Measurements from ENCODE around the gene NSL1. TPM values are rescaled to one million over a fixed set of nuclear protein-coding genes. Genes with fewer than 3 reads are reported as not detected.

The NSL1 gene
- total and polyA plus RNA-seq, 9 of the 15 experiments (the other 6 are each of a cell fraction or from before 2014, with no cell fraction given), result 53.5 to 108 (median 59.1) TPM

DNA sequence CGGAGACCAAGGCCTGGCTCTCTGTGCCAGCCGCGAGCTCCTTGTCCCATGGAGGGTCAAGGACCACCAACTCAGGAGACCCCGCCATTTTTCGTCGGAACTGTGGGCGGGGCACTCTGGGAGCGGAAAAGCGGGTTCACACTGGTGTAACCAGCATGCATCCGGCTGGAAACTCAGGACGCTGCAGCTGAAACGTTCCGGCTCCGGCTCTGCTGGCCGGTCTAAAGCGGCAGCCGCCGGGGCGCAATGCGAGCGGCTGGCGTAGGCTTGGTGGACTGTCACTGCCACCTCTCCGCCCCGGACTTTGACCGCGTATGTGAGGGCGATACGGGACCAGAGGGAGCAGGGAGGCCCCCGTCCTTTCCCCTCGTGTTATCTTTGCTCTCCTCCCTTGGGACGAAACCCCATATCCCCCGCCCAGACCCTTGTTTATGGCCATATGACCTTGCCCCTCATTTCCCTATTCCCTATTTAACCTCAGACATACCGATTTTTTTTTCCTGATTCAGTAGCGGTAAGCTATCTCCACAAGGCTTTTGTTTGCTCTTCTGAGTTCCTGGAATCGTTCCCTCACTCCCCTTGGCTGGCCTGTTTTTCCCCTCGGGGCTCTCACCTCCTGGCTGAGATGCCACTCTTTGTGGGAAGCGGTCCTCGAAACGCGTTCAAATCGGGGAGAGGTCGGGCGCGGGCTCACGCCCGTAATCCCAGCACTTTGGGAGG, at the start of gene NSL1, which contains the start of gene TATDN3 (continued):
- TF ChIP-seq, protein P1, sequence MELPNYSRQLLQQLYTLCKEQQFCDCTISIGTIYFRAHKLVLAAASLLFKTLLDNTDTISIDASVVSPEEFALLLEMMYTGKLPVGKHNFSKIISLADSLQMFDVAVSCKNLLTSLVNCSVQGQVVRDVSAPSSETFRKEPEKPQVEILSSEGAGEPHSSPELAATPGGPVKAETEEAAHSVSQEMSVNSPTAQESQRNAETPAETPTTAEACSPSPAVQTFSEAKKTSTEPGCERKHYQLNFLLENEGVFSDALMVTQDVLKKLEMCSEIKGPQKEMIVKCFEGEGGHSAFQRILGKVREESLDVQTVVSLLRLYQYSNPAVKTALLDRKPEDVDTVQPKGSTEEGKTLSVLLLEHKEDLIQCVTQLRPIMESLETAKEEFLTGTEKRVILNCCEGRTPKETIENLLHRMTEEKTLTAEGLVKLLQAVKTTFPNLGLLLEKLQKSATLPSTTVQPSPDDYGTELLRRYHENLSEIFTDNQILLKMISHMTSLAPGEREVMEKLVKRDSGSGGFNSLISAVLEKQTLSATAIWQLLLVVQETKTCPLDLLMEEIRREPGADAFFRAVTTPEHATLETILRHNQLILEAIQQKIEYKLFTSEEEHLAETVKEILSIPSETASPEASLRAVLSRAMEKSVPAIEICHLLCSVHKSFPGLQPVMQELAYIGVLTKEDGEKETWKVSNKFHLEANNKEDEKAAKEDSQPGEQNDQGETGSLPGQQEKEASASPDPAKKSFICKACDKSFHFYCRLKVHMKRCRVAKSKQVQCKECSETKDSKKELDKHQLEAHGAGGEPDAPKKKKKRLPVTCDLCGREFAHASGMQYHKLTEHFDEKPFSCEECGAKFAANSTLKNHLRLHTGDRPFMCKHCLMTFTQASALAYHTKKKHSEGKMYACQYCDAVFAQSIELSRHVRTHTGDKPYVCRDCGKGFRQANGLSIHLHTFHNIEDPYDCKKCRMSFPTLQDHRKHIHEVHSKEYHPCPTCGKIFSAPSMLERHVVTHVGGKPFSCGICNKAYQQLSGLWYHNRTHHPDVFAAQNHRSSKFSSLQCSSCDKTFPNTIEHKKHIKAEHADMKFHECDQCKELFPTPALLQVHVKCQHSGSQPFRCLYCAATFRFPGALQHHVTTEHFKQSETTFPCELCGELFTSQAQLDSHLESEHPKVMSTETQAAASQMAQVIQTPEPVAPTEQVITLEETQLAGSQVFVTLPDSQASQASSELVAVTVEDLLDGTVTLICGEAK (IDR thresholded peaks at IDR 0.05), result peak; percentile 99
- TF ChIP-seq, protein P1 (CRISPR knock-in tag; IDR thresholded peaks at IDR 0.05), result no peak
- TF ChIP-seq CCNT2 (IDR thresholded peaks at IDR 0.05; ENCODE audit: borderline replicate concordance, extremely low read depth, insufficient read length, low read depth, low read length) (peak; percentile 85), ZNF696 (CRISPR knock-in tag; conservative IDR thresholded peaks at IDR 0.05) (no peak), RFX1 (IDR thresholded peaks at IDR 0.05) (no peak), ZNF707 (CRISPR knock-in tag; conservative IDR thresholded peaks at IDR 0.05) (no peak), SETDB1 (IDR thresholded peaks at IDR 0.05; ENCODE audit: low read length) (peak; percentile 98), ZNF644 (tag; IDR thresholded peaks at IDR 0.05; ENCODE audit: low read depth) (peak; percentile 63; the same call in 1 of the 2 replicates)
- TF ChIP-seq, protein P2, sequence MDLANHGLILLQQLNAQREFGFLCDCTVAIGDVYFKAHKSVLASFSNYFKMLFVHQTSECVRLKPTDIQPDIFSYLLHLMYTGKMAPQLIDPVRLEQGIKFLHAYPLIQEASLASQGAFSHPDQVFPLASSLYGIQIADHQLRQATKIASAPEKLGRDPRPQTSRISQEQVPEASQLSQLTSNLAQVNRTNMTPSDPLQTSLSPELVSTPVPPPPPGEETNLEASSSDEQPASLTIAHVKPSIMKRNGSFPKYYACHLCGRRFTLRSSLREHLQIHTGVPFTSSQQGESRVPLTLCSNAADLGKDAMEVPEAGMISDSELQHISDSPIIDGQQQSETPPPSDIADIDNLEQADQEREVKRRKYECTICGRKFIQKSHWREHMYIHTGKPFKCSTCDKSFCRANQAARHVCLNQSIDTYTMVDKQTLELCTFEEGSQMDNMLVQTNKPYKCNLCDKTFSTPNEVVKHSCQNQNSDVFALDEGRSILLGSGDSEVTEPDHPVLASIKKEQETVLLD (IDR thresholded peaks at IDR 0.05), result peak; percentile 82

Data from K562 (cell line).